SK-MEL-5 (cell line): Measurements from ENCODE around the gene GBX2. TPM values are rescaled to one million over a fixed set of nuclear protein-coding genes. Genes with fewer than 3 reads are reported as not detected.

ENCODE experiments used
- DNase-seq: peaks from one replicate; pipeline ENCODE4 v3.0.0-alpha.2; 2016; ENCODE audit warnings: low read depth, low spot score
- in situ Hi-C: cut with HindIII; loops from 2 replicates; pipeline ENCODE4 v1.10.0; 2016; ENCODE audit warnings: low sequenced_read_pairs, high pct_unique_total_duplicates, low pct_unique_long_range_greater_than_20kb
- total RNA-seq: library from RNA; depleted of rRNA; stranded (reverse); fragments of >200 nt; shearing (Covaris generic); gene quantifications from 2 replicates; pipeline ENCODE4 v1.2.3, GENCODE V29; 2014

The GBX2 gene
- total RNA-seq, 1 experiment from 2014 or later, result 1.2 TPM

GRCh38 chr2:236194786-236195185 lies 26.6 kb upstream of the GBX2 start:
- DNase-seq, result no peak
- in situ Hi-C loops, result no loop called here

GRCh38 chr2:236193026-236193425 lies 24.8 kb upstream of the GBX2 start:
- DNase-seq, result no peak
- in situ Hi-C loops, result no loop called here

DNA sequence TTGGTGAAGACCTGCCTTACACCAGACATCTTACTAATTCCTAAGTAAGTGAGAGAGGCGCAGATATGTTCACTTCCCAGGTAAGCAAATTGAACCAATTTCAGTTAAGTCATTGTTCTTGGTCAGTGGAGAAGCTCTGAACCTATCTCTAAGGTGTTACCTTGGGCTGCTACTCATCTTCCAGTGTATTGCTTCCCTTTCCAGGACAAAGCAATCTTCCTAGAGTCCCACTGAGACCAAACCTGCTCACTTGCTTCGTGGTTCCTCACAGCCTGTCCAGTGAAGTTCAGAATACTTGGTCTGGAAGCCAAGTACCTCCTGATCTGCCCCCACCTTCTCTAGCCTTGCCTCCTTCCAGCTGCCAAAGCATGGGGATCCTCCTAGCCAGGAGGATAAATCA lies 22.5 kb upstream of the GBX2 start:
- in situ Hi-C loops, result no loop called here
- DNase-seq, result no peak

- DNase-seq, result no peak
- in situ Hi-C loops, result no loop called here
Observed at GRCh38 chr2:236184701-236185100, 16.5 kb upstream of the GBX2 start.

- peak; percentile 76 for DNase-seq
- in situ Hi-C loops, result no loop called here
Observed at GRCh38 chr2:236180831-236181453, 12.8 kb upstream of the GBX2 start.

GRCh38 chr2:236180076-236180816 lies 12.1 kb upstream of the GBX2 start:
- DNase-seq, result no peak
- in situ Hi-C loops, result no loop called here

DNA sequence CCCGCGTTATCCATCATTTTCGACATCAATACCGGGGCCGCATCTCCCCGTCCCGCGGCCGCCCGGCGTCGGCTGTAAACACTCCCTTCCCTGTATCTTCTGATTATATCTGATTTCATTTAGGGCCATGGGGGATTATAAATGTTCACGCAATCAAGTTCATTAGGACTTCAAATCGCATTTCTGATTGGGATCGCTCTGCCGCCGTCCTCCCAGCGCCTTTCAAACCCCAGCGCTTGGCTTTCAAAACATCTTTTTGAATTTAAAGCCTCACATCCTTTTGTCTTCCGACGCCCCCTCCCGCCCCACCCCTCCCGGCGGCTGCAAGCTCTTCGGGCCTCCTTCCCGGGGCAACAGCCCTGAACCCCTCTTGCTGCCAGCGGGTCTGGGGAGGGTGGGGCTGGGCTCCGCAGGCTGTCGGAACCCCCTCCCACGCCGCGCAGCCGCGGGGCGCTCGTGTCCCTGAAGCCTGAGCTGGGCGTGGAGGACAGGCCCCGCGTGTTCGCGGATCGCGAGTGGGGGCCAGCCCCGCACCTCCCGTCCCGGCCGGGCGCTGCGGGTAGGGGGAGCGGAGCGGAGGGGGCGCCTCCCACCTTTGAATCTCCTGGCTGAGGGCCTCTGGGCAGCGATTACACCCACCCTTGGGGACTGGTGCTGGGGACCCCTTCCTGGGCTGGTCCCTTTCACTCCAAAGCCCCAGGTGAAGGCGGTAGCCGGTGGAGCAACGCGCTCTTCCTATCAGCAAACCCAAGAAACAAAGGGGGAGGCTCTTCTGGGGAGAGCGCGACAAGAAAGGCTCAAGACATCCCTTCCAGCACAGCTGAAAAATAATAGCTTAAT lies 11.3 kb upstream of the GBX2 start:
- no peak for DNase-seq
- in situ Hi-C loops, result no loop called here

- in situ Hi-C loops, result no loop called here
- DNase-seq, result no peak
Observed at GRCh38 chr2:236178890-236179235, 10.7 kb upstream of the GBX2 start.

DNA sequence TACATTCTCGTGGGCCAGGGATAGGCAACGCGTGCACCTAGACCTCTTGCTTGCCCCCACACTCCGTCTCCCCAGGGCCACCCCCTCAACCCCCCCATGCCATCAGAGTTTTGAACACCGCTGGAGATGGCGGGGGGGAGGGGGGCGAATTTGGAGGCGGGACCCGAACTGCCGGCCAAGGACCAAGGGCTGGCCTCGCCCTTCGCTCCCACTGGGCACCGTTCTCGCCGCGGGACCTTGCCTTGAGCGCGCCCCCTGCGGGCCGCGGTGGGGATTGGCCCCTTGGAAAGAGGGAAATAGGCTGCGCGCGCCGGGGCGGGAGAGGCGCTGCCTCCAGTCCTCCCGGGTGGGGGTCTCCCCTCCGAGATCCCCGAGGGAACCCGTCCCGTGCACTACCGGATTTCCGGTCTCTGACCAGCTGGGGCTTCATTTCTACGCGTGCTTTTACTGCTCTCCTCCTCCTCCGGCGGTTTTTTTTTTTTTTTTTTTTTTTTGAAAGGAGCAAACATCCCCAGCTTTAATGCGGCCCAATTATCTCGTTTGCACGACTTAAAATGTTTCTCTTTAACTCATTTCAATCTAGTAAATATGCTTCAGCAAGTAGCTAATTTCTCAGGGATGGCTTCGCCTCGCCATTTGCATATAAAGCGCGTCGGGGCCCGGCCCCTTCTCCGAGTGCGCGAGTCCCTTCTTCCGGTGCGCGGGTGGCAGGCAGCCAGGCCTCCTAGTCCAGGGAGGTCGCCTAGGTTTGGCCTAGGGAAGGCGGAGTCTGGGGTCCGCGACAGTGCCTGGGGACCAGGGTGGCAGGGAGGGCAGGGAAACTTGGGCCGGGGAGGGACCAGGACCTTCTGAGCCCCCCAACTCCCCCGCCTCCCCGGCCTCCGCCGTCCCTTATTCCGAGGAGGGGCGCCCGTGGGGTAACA lies 10.0 kb upstream of the GBX2 start:
- peak; percentile 17 for DNase-seq
- in situ Hi-C loops, result no loop called here

DNA sequence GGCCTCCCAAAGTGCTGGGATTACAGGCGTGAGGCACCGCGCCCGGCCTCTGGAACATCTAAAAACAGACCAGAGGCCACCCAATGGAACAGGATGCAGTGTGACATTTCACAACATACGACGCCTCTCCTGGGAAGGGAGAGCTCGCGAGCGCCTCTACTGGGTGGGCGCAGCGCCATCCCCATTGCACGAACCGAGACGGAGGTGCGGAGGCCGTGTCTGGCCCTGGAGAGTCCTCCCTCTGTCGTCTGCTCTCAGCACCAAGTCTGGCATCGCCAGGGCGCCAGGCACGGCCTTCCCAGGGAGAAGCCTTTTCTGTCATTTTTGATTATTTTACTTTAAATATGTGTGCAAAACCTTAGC lies 9.4 kb upstream of the GBX2 start:
- in situ Hi-C loops, result no loop called here

GRCh38 chr2:236176951-236177350 lies 8.8 kb upstream of the GBX2 start:
- in situ Hi-C loops, result no loop called here
- DNase-seq, result no peak

More for the DNA sequence above, 9.4 kb upstream of the GBX2 start:
- no peak for DNase-seq

- DNase-seq, result peak; percentile 52
- in situ Hi-C loops, result no loop called here
Observed at GRCh38 chr2:236176417-236176816, 8.2 kb upstream of the GBX2 start.

- peak; percentile 38 for DNase-seq
Observed at GRCh38 chr2:236175548-236176150, 7.5 kb upstream of the GBX2 start.

DNA sequence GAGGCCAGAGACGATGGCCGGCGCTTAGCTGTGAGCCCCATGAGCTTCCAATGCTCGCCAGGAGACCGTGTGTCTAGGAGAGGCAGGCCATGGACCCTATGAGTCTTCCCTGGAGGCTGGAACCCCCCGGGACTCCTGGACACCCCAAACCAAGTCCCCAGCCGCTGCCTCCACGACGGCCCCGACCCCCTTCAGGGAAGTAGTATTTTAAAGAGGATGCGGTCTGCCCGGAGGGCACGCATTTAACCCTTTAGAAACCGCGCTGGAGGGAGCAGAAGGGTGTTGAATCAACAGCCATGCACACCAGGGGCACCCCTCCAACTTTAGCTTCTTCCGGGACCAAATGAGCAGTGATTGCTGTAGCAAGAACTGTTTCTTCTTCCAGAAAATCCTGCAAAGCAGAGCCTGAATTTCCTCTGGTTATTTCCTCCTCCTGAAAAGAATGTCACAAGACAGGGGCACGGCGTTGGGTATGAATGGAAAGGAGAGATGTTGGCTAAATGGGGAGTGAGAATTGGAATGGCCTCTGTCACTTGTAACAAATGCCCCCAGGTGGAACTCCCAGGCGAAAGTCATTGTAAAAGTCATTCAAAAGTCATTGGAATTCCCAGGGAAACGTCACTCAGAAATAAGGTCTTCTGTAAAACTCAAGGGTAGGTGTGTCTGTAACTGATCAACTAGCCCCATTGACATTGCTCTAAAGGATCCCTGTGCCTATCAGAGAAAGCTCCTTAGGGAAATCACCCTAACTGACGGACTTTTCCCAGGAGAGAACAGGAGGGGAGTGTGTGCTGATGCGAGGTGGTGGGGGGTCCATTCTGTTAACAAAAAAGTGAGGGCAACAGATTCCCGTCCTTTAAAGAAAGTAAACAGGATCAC lies 5.8 kb upstream of the GBX2 start:
- DNase-seq, result no peak
- in situ Hi-C loops, result no loop called here

More at GRCh38 chr2:236175548-236176150, 7.5 kb upstream of the GBX2 start:
- in situ Hi-C loops, result no loop called here

DNA sequence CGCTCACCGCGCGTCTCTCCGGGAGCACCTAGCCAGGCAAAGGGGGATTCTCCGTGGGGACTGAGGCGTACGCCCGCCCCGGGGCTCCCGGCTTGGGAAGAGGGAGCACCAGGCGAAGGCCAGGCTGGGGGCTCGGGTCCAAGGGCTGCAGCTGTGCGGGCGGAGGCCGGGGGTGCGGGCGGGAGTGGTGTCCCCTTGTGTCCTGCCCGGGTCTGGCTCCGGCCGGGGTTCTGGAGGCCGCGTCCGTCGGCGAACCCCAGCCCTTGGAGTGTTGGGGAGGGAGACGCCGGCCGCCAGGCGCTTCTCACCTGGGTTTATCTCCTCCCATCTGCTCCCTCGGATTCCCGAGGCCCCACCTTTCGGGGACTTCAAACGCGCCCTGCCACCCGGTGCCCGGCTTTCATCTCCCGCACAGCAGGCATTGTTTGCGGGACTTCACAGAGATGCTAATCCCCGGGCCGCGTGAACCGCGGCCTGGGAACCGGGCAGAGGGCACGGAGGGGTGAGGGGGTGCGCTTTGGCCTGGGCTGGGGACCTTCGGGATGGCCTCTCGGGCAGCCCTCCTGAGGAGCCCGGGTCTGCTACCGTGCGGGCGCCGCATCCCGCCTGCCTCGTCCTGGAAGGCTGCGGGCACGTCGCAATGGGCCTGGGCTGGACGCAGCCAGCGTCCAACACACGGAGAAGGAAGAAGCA lies 5.0 kb upstream of the GBX2 start:
- DNase-seq, result no peak
- in situ Hi-C loops, result no loop called here
